Right kidney (tissue), 1 donor: ENCODE measurements around the gene VPS8.

ENCODE experiments used
- DNase-seq: peaks from one replicate; pipeline ENCODE4 v3.0.0-alpha.2; 2016

The VPS8 gene

DNA sequence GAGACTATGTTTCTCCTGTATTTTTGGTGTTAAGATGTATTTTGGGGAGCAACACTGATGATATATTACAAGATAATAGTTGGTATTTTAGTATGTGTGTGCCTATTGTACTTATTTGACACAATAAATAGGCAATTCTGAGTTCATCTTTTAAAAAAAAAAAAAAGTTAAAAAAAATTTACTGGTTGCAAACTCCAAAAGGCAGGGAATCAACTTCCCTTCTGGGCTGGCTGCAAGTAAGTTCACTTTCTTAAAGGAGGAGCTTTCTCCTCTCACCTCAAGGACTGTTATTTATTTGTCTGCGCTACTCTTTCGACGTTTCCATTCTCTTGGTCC is 335 bp upstream of the VPS8 start:
- no peak for DNase-seq

GRCh38 chr3:184812662-184813042 is 686 bp downstream of the VPS8 start:
- DNase-seq, result no peak

- no peak for DNase-seq
These were observed 1.4 kb downstream of the VPS8 start for GRCh38 chr3:184813357-184813756.

DNA sequence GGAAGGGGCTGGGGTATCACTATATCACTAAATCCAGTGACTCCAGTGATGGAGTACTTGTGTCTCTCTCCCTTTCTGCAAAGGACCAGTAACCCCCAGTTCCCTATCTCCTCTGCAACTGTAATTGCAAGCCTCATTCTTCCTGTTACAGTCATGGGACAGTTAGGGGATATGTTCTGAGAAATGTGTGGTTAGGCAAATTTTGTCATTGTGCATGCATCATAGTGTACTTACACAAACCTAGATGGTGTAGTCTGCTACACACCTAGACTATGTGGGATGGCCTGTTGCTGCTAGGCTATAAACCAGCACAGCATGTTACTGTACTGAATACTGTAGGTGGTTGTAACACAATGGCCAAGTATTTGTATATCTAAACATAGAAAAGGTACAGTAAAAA is 2.2 kb downstream of the VPS8 start:
- DNase-seq, result no peak

DNA sequence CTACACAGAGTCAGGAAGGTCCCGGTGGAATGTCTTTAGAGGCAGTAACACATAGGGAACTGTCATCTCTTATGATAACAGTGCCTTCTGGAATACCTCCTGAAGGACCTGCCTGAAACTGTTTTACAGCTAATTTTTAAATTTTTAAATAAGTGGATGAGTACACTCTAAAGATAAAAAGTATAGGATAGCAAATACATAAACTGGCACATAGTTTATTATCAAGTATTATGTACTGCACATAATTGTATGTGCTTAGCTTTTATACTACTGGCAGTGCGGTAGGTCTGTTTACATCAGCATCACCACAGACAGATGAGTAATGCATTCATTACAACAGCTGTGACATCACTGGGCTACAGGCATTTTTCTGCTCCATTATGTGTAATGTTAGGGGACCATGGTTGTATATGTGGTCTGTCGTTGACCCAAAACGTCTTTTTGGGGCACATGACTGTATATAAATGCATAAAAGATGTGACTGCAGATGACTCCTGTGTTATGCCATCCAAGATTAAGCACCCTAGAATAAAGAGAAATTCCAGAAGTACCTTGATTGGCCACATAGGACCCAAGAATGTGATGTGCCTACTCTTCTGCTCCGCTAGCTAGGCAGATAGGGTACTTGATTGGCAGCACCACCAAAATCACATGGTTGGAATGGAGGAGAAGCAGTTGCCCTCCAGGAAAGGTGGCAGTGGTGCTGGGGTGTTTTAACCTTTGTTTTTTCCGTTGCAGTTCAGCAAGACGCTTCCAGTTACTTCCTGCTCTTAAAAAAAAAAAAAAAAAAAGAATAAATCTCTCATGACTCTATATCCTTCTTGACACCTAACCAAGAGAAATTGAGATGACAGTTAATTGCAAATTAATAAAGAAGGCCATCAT is 3.3 kb downstream of the VPS8 start:
- no peak for DNase-seq

GRCh38 chr3:184816614-184817013 is 4.6 kb downstream of the VPS8 start:
- no peak for DNase-seq

- no peak for DNase-seq
These were observed 8.6 kb downstream of the VPS8 start for GRCh38 chr3:184820525-184820924.

- DNase-seq, result no peak
These were observed 9.1 kb downstream of the VPS8 start for GRCh38 chr3:184821034-184821433.

DNA sequence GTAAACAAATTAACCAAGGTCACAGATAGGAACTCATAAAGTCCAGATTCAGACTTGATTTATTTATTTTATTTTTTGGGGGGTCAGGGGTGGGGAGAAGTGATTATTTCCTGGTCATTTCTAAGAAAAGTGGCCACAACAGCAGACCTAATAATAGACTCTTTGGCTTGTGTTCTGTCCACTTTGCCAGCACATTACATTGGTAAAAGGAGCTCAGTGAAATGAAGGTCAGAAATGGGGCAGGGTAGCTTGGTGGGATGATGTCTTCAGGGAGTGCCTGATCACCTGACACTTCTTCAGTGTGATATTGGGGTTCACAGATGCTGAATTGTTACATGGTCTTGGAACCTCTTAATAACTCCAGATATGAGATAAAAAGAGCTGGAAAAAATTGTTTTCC is 10.1 kb downstream of the VPS8 start:
- no peak for DNase-seq

DNA sequence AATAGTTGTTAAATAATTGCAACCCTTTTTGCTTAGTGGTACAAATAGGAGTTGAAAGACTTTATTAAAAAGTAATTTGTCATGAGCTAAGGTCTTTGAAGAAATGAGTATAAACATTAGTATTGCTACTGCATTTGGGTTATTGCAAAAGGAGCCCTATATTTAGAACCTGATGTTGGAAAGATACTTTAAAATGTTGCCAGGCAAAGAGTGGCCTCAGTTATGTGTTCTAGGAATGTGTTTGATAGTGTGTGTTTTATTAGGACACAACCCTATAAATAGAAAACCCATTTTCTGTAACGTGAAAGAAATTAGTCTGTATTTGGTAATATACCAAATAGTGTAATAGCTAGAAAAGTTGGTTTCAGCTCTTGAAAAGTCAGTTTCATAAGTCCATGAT is 10.7 kb downstream of the VPS8 start:
- DNase-seq, result no peak

DNA sequence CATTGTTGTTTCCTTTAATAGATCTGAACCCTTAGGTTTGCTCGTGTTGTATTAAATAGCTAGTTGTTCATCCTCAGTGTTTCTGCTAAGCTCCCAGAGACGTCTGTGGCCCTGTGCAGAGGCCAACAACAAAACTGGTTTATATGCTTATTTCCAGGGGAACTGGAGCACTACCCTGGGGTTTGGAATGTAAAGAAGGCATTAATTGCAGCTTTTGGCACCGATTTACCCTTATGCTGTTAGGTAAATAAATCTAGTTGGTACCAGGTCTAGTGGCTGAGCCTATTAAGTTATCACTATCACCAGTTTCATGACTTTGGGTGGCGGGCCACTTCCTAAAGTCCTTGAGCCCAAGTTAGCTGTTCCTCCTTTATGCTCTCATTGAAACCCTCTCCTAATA is 12.0 kb downstream of the VPS8 start:
- no peak for DNase-seq

DNA sequence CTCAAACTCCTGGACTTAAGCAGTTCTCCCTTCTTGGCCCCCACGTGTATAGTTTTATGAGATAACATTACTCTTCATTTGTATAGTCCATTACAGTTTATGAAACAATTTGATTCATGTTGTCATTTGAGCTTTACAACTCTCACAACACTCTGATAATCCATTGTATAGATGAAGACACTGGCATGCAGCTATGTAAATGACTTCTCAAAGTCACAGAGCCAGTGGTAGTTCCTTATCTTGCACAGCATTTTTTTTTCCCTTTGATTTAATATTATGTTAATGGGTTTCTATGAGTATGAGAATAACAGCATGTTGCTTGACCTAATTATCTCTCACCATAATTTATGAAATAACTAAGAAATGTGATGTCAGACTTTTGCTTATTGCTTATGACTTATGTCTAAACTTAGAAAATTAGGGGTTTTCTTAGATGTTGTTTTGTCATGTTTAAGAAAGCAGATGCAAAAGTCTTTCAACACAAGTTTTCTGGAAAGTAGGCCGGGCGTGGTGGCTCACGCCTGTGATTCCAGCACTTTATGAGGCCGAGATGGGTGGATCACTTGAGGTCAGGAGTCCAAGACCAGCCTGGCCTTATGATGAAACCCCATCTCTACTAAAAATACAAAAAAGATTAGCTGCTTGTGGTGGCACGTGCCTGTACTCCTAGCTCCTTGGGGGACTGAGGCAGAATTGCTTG is 13.3 kb downstream of the VPS8 start:
- no peak for DNase-seq

DNA sequence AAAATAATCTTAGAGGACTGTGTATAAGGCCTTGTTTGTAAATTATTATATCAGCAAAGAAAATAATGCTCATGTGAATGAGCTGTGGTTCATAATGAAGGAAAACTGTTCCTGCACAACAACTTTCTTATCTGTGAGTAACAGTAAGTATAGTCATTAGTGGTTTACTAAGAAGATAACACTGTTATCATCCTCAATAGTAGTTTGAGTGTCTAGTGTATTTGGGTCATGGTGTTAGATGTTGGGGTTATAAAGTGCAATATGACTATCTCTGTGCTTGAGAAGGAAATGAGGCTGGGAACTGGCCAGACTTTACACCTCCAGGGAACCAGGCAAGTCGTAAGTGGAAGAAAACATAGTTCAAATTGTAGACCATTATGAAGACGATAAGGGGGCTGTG is 15.6 kb downstream of the VPS8 start:
- DNase-seq, result no peak

- DNase-seq, result no peak
These were observed 20.1 kb downstream of the VPS8 start for GRCh38 chr3:184832044-184832443.

DNA sequence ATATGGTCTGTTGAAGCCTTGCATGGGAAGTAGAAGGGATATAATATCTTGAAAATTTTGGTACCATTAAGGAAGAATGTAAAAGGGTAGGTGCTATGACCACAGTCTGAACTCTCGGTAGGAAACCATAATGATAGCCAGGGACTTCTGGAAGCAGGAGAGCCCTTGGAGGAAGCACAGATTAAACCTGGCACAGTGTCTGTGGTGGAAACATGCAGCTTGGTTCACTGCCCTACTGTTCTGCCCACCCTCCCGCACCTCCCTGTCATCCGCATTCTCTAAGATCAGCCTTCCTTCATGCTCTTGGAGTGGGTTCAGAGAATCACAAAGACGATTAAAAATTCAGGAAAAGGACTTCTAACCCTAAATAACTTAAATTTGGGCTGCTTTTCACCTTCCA is 20.9 kb downstream of the VPS8 start:
- DNase-seq, result no peak

DNA sequence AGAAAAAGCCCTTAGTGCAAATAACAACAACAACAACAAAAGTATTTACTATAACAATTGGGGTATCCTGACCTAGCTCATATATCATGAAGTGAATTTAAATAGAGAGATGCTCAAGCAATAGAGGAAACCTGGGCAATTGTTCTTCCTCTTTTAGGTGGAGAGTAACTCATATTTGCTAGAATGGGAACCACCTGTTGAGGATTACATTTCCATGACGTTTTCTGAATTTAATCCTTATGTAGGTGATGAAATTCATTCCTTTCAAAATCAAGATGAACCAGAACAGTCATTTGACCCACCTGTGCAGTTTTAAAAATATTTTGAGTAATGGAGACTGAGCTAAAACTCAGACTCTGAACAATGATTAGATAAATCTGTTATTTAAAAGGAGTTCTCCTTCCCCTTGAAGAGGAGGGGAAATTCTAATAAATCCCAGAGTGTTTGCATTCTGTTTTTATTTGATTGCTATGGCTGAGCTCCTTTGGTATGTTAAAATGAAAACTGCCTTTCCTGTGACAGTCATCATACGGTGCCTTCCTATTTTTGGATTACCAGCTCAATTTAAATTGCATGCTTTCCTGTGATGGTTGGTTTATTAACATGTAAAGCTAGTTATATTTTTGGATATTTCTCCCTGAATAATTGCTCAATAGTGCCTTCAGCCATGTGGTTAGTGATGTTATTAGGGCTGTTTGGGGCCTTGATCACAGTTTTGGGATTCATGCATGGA is 24.3 kb downstream of the VPS8 start:
- no peak for DNase-seq

- DNase-seq, result no peak
These were observed 30.5 kb downstream of the VPS8 start for GRCh38 chr3:184842433-184842832.

- DNase-seq, result no peak
These were observed 33.9 kb downstream of the VPS8 start for GRCh38 chr3:184845819-184846218.

- no peak for DNase-seq
These were observed 34.5 kb downstream of the VPS8 start for GRCh38 chr3:184846496-184846895.

DNA sequence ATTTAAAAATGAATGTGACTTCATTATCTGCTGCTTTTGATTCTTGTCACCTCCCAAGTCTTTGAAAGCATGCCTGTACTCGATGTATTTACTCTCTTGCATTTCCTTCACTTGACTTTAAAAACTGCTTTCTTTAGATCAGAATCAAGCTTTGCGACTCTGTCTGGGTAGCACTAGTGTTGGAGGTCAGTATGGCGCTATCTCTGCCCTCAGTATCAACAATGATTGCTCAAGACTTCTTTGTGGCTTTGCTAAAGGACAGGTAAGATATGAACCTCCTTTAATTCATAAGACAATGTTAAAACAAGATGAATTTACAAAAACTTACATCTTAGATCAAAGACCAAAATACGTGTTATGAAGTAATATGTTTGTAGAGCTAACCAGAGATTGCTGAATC is 37.0 kb downstream of the VPS8 start:
- no peak for DNase-seq

DNA sequence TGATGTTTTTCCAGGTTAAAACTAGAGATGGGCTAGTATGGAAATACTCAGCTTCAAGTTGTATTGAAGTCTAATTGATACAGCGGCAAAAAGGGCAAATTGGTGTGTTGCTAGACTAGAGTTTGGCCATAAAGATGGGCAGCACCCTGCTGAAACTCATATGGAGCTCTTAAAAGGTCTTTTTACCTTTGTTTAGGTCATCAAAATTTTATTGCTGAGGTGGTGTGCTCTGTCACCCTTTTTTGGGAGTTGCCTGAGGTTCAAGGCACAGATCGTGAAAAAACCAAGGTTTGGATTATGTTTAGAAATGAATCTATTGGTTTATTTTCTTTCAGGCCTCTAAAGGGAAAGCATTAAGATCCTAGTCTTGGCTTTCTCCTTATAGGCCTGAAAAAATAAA is 38.2 kb downstream of the VPS8 start:
- DNase-seq, result no peak

- DNase-seq, result no peak
These were observed 45.1 kb downstream of the VPS8 start for GRCh38 chr3:184857099-184857498.

GRCh38 chr3:184864000-184864399 is 52.0 kb downstream of the VPS8 start:
- no peak for DNase-seq

DNA sequence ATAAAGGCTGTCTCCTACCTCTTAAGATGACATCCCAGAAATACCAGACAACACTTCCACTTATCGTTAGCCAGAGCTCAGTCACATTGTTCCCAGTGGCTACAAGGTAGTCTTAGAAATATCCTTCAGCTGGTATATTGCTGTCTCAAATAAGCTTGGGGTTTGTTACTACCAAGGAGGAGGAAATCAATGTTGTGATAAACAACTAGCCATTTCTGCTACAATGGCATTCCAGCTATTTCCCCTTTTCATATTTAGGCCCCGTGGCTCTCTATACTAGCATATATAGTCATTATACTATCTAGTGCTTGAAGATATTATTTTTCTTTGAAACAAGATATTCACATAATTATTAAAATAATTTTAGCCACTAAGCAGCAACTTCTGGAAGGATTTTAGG is 56.5 kb downstream of the VPS8 start:
- DNase-seq, result no peak
